CD4-positive, alpha-beta T cell treated with Interleukin-6 at 100 ng/mL for 8 hours (primary cell): ENCODE measurements around the gene MAPK8IP2.

Experiments
- DNase-seq: peaks from one replicate; pipeline ENCODE4 v3.0.0-alpha.2; 2020; ENCODE audit warnings: mixed read lengths, low spot score

The MAPK8IP2 gene

DNA sequence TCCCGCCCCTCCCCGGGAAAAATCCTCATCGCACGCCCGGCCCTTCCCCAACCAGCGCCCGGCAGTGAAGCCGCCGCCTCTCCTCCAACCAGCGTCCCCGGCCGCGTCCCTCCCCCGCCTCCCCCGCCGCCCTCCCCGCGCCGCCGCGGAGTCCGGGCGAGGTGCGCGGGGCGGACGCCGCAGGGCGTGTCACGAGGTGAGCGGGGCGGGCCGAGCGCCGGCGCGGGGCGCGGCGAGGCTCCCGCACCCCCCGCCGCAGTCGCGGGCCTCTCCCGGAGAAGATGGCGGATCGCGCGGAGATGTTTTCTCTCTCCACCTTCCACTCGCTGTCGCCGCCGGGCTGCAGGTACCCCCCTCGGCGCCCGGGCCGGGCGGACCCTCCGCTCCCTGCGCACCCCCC is at the start of gene MAPK8IP2:
MAPK8IP2 (plus strand) TSS at position 256 of the 400 bp plus-strand sequence; CDS start at position 282, 26 bp downstream.
- DNase-seq, result no peak

DNA sequence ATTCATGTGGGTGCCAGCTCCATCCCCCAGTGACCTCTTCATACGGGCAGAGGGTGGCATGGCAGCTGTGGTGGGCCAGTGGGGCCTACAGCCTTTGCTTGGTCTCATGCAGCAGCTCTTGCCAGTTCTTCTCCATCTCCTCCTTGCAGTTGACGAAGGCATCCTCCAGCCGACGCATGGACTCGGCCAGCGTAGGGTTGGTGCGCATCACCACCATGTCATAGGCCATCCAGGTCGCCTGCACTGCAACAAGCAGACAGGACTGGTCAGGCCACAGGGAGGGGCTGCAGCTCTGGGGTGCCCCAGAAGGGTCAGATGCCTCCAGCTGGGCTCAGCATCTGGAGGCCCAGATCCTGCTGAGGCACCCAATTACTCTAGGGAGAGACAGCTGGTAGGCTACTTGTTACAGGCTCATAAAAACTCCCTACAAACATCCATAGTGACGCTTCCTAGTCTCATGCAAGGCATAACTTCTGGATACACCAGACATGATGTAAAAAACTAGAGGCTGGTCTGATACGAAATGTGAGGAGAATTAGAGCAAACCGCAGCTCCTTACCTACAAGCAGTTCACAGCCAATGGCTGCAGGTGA is 49.3 kb upstream of the MAPK8IP2 start:
- DNase-seq, result no peak

DNA sequence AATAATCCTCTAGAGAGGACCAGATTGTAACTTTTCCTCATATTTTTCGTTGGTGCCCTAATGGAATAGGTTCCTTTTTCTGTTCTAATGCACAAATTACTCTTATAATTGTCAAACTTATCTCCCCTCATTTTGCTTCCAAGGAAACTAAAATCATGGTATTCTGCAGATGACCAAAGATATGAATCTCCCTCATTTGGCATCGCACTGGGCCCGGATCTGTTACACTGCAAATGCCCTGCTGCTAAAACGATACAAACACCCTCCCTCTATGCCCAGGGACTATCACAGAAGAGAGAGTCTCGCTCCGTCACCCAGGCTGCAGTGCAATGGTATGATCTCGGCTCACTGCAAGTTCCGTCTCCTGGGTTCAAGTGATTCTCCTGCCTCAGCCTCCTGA is 47.3 kb upstream of the MAPK8IP2 start:
- no peak for DNase-seq

DNA sequence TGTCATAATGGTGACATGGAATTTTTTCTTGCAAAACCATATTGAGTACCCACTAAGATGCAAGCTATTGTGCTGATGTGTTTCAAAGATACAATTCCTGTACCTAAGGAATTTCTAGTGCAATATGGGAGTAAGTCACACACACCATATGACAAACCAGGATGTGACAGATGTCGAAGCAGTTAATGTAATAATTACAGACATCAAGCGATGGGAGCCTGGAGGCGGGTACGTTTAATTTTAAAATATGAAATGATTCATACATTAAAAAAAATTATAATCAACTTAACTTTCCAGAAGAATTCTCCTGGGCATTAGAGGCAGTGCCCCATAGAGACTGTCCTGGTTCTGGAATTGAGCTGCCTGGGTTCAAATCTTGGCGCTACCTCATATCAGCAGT is 43.9 kb upstream of the MAPK8IP2 start:
- no peak for DNase-seq

DNA sequence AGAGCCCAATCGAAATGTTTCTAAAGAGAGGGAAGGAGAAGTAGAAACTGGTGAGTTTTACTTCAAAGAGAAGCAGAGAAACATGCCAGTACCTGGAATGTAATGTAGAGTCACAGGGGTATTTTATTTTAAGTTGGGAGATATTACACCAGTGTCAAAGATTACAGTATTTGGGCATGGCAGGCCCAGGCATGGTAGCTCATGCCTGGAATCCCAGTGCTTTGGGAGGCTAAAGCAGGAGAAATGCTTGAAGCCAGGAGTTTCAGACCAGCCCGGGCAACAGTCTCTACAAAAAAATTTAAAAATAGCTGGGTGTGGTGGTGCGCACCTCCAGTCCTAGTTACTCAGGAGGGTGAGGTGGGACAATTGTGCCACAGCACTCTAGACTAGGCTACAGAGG is 40.6 kb upstream of the MAPK8IP2 start:
- DNase-seq, result no peak

DNA sequence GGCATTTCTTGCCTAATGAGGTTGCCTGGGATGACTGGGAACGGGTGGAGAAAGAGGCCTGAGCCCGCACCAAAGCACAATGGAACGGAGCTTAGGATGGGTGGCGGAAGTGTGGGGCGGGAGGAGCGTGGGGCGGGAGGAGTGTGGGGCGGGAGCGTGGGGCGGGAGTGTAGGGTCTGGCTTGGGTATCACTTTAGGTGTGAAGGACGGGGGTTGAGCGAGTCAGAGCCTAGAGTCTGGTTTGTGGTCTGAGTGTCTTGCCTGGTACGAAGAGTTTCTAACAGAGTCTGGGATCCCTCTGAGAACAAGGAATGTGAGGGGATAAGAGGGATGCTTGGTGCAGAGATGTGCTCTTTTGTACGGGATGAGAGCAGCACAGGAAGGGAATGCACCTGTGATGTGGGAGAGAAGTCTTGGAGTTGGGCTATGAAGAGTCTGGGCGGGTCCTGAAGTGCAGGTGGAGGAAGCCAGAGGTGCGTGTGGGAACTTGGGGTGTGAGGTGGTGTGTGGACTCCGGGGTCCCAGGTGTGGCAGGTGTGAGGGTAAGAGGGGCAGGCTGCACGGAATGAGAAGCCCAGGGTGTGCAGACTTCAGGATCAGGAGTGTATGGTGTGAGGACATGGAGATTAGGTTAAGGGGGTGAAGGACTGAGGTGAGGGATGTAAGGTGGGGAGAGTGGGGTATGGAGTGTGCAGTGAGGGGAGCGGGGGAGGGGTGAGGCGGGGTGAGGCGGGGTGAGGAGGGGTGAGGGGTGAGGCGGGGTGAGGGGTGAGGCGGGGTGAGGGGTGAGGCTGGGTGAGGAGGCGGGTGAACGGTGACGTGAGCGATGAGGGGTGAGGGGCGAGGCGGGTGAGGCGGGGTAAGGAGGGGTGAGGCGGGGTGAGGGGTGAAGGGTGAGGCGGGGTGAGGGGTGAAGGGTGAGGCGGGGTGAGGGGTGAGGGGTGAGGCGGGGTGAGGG is 38.9 kb upstream of the MAPK8IP2 start:
- no peak for DNase-seq

DNA sequence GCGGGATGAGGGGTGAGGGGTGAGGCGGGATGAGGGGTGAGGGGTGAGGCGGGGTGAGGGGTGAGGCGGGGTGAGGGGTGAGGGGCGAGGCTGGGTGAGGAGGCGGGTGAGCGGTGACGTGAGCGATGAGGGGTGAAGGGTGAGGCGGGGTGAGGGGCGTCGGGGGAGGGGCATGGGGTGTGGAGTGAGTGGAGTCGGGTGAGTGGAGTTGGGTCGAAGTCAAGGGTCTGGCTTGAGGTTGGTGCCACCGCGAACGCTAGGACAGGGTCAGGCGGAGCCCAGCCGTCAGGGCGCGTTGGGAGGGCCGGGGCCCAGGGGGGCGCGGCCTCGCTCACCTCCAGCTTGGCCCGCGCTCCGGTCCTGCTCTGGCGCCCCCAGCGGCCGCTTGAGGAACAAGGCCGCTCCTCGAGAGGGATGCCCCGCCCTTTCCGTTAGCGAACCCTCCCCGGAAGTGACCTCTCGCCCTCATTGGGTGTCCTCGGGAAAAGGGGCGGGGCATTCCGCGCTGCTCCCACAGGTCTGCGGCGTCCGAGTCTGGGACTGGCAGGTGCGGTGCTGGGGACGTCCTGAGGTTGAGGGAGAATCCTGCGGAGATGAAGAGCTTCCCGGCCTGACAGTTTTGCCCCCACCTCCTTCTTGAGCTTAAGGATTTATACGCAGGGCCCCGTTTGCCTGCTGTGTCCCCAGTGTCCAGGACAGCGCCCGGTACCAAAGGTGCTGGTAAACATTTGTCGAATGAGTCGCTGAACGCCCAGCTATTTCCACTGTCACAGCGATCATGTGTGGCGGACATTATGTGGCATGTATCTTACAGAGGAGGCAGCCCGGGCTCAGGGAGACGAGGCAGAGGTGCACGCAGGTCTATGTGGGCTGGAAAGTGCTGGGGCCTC is 37.8 kb upstream of the MAPK8IP2 start, which contains the start of gene SYCE3:
SYCE3 (minus strand) TSS at position 397 of the 890 bp plus-strand sequence. CDS start 6,514 bp downstream, outside the sequence.
- DNase-seq, result peak; percentile 95

DNA sequence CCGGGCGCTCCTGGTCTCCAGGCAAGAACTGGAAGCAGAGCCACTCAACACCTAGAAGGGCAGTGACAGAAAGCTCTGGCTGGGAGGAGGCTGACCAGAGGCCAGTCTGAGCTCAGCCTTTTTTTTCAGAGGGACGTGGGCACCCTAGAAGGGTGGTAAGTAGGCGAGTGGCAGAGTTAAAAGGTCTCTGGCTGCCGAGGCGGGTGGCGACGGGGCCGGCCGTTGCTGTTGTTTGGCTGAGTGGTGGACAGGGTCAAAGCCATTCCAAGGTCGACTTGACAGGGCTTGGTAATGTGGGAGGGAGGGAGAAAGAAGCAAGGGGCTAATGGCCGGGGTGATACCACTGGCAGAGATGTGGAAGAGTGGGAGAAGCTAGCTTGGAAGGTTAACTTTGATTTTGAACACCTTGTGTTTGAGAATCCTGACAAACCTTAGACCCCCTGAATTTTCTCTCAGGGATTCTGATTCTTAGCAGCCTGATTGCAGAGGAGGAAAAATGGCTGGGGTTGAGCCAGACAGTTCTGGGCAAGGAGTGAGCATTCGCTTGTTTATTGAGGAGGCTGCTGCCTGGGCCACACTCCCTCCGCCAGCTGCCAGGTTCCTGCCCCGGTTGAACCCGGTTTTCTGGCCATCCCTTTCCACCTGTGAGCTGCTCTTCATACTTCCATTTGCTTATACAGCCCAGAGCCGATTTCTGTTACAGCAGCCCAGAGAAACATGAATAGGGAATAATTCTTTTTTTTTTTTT is 37.0 kb upstream of the MAPK8IP2 start:
- no peak for DNase-seq

DNA sequence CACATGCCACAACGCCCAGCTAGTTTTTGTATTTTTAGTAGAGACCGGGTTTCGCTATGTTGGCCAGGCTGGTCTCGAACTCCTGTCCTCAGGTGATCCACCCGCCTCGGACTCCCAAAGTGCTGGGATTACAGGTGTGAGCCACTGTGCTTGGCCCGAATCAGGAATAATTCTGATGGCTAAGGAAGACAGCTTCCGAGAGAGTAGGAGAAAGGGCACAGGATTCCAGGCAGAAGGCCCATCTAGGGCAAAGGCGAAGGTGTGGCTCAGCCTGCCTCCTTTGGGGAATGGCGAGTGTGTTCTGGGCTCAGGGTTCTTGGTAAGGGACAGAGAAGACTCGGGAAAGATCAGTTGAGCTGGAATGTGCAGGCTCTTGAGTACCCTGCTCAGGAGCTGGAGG is 36.3 kb upstream of the MAPK8IP2 start:
- no peak for DNase-seq

DNA sequence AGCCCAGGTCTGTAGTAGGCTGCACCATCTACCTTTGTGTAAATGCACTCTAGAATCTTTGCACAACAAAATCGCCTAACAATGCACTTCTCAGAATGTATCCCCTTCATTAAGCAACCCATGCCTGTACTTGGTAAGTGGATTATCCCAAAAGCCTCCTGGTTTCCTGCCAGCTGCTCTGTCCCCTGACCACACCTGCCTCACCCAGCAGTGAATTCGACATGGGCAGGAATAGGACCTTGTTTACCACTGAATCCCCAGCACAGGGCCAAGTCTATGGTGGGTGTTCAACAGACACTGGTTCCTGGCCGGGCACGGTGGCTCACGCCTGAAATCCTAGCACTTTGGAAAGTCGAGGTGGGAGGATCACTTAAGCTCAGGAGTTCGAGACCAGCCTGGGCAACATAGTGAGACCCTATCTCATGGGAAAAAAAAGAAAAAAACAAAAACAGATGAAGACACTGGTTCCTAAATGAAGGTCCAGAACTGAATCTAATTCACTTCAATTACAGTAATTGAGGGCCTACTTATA is 32.8 kb upstream of the MAPK8IP2 start:
- no peak for DNase-seq

DNA sequence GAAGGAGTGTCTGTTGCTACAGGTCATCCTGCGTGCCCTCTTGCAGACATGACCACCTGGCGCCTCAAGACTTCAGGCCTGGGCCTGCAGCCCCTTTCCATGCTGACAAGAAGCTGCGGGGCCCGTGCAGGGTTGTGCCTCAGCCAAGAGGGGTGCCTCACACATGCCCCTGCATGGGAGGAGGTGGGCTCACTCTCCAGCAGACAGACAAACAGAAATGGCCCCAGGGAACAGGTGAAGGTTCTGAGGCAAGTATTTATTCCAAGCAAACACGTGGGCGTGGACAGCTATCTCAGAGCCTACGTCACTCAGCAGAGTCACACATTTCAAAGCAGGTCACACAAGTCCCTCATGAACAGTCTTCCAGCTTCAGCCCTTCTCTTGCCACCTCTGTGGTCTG is 32.0 kb upstream of the MAPK8IP2 start:
- no peak for DNase-seq

DNA sequence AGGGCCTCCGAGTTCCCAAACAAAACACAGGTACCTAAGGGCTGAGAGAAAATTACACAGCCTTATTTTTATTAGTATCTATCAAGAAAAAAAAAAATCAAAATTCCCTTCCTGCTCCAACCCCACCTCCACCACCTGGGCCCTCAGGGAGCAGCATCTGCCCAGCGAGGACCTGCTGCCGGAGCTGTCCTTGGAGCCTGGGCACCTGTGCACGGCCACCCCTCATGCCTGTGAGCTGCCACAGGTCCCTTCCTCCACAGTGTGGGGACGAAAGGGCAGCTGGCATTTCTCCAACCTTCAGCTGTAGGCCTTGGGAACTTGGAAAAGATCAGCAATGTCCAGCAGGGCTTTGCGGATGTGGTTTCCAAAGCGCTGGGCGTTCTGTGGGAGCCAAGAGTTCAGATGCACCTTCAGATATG is 31.5 kb upstream of the MAPK8IP2 start:
- no peak for DNase-seq

DNA sequence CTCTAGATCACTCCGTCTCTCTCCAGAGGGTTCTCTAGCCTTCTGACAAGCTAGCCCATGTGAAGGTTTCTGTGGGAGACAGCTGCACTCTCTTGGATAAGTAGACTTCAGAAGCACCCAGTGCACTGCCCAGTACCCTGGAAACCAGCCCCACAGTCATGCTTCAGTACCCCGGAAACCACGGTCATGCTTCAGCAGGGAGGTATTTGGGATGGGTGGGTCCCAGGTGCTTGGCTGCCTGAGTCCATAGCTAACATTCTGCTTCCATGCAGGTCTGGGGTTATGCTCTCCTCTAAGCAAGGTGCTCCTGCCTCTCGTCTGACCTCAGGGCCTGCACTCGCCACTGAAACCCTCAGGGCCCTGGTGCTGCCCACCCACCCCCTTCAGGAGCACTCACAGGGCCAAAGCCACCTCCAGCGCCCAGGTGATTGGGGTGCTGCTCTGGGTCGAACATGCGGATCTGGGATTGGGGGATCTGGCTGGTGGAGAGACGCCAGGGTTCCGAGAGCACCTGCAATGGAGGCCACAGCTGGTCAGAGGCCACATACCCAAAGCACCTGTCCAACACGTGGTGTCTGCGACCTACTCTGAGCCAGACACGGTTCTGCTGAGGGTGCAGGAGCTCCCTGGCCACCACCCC is 30.6 kb upstream of the MAPK8IP2 start:
- DNase-seq, result no peak

DNA sequence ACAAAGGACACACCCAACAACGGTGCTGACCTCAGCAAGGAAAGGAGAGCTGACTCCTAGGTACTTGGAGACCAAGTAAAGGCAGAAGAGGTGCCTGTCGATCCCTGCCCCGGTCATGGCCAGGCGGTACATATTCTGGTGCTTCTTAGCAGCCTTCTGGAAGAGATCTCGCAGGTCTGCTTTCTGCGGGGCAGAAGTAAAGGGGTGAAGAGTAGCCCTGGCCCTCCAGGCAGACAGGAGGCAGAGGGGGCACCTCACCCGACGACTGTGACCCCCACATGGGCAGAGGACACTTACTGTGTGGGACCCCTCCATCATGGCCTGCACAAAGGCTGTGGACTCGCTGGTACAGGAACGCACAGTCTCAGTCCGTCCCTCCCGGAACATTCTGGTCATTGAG is 29.7 kb upstream of the MAPK8IP2 start:
- no peak for DNase-seq

DNA sequence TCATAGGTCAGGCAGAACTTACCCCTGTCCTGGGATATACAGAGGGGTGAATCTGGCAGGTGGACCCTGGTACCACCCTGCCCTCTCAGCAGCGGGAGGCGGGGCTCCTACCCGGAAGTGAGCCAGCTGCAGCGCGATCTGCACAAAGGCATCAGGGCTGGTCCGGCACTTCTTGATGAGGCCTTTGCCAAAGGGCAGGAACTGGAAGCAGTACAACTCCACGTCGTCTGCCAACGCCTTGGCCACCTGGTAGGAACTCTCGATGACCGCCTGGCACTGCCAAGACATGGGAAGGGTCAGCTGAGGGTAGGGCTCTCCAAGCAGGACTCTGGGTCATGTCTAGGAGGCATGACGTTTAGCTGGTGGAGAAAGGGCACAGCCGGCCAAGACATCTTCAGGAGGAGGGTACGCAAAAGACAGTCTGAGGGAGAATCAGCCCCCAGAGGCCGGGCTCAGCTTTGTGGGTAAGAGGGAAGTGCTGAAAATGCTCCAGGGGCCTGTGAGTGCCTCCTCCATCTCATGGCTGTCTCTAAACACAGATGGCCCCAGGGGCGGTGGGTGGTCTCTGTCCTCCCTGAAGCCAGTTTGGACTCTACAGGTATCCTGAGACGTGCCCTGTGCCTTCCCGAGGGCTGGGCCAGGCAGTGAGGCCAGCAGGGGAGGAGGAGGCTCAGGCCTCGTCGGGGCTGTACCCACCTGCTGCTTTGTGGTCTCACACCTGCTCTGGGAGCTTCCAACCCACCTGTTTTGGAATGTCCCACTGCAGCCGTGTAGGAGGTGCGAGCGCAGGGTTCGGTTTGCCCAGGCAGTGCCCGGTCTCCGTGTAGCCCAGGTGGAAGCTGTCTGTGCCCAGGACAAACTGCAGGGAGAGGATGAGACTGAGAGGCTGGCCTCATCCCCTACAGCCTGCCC is 29.1 kb upstream of the MAPK8IP2 start:
- no peak for DNase-seq

DNA sequence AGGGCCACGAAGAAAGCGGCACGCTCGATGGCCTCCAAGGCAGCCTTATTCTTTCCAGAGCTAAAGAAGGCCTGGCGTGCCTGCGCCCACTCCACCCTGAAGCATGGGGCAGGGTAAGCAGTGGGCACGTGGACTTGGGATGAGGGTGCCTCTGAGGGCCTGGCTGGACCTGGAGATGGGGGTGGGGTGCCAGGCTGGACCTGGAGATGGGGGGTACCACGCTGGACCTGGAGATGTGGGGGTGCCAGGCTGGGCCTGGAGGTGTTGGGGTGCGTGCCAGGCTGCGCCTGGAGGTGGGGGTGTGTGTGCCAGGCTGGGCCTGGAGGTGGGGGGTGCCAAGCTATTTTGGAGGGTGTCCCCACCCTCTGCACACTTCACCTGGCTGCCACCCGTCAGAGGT is 27.6 kb upstream of the MAPK8IP2 start:
- no peak for DNase-seq

DNA sequence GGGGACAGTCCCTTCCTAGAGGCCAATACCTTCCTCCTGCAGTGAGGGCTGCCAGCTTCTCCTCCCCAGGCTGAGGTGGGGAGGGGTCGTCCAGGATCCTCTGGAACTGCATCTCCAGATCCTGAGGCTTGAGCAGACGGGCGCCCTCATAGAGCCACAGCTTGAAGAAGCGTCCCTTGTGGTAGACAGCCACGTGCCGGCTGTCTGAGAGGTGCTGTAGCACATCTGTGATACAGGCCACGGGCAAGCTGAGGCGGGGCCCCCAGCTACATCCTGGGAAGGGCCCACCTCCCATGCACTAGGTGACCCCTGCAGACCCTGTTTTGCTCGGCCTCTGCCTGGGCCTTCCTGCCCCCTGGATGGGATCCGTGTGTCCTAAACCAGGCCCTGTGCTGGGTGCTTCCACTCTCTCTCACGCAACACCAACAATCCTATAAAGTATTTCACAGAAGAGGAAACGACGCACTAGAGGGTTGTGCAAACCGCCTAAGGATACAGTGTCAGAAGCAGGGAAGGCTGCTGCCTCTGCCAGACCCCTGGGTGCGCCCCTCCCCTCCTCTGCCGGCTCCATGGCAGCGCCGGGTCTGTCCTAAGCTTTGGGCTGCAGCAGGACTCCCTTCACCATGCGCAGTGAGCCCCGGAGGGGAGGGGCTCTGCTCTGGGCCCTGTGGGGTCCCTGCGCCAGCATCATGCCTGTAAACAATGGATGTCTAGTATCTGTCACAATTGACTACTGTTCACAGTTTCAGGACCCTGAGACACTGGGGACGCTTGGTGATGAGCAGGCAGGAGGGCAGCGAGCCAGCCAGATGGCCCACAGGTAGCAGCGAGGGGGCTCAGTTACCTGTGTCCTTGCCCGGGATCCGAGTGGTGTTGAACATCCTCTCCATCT is 26.9 kb upstream of the MAPK8IP2 start:
- no peak for DNase-seq

DNA sequence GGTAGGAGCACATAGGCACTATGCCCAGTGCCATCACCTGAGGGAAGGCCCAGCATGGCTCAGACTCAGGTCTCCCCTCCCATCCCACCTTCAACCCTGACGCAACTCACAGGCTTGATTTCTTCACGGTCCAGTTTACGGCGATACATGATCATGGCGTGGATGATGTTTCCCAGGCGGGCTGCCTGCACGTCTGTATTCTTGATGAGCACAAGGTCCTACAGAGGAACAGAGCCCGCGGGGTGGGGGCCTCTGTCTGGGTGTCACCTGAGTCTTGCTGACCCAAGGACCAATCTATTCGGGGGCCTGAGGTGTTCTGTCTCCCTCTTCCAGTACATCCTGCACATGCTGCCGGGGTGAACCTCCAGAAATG is 26.2 kb upstream of the MAPK8IP2 start:
- DNase-seq, result no peak
